SH-SY5Y (cell line): Measurements from ENCODE around the gene UCK1.

Experiments used
- GATA2 ChIP-seq: IDR thresholded peaks from 2 replicates; pipeline ENCODE4 v1.6.1; 2011; ENCODE audit warnings: mild to moderate bottlenecking, low read depth, low read length
- GATA3 ChIP-seq: IDR thresholded peaks from 2 replicates; pipeline ENCODE4 v1.6.1; 2011; ENCODE audit warnings: low read depth, mild to moderate bottlenecking, low read length, moderate library complexity

UCK1 gene

DNA sequence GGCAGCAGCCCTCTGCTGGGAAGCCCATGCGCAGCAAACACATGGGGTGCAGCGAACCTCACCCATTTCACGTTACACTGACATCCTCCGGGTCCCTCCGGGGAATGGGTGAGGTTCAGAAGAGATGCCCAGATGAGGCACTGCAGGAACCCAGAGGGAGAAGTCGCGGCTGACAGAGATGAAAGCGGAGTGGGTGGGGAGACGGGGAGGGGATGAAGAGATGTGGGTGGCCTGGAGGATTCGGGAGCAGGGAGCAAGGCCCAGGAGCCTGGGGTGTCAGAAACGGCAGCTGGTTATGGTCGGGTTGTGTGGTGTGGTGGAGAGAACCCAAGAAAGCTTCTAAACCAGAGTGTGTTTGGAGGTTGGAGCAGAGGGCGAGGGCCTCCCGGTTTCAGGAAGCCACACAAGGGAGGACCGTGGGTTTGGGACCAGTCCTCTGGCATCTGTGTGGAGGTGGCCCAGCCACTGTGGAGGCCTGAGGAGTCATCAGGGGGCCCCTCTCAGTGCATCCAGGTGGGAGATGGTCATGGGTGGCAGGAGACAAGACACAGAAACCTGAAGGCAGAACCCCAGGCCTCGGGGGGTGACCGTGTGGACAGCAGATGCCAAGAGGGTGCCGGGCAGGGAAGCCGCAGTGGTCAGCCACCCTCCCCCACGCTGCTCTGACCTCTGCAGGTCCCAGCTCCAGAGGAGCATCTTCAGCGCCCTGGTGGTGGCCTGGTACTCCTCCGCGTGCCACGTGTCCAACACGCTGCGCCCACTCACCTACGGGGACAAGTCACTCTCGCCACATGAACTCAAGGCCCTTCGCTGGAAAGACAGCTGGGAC, 8.6 kb downstream of the UCK1 start:
- no peak for TF ChIP-seq GATA3
- no peak for TF ChIP-seq GATA2

DNA sequence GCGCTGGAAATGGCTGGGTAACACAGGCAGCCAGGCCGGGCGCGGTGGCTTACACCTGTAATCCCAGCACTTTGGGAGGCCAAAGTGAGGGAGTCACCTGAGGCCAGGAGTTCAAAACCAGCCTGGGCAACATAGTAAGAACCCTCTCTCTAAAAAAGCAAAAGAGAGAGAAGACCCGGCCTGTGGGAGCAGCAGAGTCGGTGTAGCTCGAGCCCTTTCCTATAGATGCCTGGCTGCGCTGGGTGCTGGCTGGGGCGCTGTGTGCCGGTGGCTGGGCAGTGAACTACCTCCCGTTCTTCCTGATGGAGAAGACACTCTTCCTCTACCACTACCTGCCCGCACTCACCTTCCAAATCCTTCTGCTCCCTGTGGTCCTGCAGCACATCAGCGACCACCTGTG, 9.2 kb downstream of the UCK1 start:
- TF ChIP-seq GATA2, result no peak
- no peak for TF ChIP-seq GATA3

DNA sequence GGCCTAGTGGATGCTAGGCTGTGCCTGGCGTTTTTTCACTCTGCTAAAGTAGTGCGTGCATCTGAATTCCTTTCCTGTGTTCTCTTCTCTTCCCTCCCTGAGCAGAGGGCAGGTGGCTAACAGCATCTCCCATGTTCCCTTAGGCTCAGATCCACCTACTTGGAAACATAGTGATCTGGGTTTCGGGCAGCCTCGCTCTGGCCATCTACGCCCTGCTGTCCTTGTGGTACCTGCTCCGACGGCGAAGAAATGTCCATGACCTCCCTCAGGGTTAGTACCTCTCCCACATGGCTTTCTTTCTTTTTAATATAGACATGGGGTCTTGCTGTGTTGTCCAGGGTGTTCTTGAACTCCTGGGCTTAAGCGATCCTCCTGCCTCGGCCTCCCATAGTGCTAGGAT, 9.9 kb downstream of the UCK1 start:
- TF ChIP-seq GATA2 (no peak), GATA3 (no peak)

DNA sequence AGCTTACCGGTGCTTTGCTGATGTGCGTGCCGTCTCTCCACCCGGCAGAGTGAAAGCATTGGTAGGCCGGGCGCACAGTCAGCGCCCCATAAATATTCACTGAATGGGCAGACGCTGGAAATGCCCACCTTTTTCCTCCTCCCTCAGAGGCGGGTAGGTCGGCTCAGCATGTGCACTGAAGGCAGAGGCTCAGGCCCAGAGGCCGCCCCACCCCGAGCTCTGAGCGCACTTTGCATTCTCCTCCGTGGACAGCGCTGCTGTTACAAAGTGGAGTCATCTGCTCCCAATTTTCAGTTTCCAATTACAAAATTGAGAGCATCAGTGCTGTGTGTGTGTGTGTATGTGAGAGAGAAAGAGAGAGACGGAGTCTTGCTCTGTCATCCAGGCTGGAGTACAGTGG, 10.6 kb downstream of the UCK1 start:
- TF ChIP-seq GATA2 (no peak), GATA3 (no peak)

DNA sequence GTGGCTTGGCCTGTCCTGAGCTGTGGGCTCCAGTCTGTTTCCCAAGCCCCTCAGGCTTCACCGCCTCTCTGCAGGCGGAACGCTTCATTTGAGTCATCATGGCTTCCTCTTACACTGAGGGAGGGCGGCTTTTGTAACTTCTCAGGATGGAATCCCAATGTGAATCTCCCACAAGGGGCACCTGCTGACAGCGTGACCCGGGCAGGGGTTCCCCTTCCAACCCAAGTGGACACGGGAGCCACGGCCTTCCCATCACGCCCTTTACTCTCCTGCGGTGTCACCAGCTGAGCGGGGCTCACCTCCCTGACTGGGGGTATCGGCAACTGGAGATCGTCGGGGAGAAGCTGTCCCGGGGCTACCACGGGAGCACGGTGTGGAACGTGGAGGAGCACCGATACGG, 12.5 kb downstream of the UCK1 start:
- no peak for TF ChIP-seq GATA2
- no peak for TF ChIP-seq GATA3

DNA sequence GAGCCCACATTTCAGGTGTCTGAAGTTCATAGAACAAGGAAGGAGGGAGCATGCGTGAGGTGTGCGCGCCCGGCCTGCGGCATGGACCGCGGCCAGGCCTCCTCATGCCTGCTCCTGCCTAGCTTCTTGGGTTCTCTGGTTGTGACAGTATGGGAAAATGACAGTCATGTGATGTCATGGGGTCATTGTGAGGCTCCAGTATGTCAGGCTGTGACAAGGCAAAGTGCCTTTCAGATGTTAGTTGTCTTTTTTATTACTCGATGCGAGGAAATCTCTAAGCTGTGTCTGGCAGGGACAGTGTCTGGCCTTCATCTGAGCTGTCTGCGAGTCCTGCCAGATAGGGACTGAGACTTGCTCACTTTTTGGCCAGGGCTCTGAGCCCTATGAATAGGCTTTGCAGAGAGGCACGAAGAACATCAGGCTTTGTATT, 13.3 kb downstream of the UCK1 start:
- TF ChIP-seq GATA3 (no peak), GATA2 (no peak)

DNA sequence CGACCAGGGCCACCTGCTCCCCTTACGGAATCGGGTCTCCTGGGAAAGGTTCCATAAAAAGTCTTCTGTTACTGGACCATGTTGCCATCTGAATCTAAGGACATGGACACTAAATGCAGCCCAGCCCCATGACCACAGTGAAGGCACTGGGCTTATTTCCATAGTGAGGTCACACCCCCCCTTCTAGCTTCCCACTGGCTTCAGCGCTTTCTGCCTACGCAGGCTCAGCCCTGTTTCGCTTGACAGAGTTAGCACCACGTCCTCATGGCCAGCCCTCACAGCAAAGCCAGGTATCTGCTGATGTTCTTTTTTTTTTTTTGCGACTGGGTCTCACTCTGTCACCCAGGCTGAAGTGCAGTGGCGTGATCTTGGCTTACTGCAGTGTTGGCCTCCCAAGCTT, 14.1 kb downstream of the UCK1 start:
- TF ChIP-seq GATA3 (no peak), GATA2 (no peak)

DNA sequence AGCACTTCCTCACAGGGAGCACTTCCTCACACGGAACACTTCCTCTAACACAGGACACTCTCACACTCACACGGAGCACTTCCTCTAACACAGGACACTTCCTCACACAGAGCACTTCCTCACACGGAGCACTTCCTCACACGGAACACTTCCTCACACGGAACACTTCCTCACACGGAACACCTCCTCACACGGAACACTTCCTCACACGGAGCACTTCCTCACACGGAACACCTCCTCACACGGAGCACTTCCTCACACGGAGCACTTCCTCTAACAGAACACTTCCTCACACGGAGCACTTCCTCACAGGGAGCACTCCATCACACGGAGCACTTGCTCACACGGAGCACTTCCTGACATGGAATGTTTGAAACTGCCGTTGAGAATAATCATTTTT, 15.0 kb downstream of the UCK1 start:
- no peak for TF ChIP-seq GATA3
- no peak for TF ChIP-seq GATA2

DNA sequence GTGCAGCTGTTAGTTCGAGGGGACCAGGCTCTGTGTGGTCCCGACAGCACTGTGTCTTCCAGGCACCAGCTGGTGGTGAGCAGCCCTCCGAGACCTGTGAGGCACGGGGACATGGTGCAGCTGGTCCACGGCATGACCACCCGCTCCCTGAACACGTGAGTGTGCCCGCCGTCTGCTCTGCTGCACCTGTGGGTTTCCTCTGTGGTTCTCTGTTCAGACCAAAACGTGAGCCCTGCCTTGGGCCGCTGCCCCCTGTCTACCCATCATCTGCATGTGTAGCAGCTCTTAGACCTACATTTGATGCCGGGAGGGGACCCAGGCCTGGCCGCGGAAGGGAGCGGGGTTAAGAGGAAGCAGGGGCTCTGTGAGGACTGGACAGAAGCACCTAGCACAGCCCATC, 17.9 kb downstream of the UCK1 start:
- TF ChIP-seq GATA2, result no peak
- TF ChIP-seq GATA3, result no peak

DNA sequence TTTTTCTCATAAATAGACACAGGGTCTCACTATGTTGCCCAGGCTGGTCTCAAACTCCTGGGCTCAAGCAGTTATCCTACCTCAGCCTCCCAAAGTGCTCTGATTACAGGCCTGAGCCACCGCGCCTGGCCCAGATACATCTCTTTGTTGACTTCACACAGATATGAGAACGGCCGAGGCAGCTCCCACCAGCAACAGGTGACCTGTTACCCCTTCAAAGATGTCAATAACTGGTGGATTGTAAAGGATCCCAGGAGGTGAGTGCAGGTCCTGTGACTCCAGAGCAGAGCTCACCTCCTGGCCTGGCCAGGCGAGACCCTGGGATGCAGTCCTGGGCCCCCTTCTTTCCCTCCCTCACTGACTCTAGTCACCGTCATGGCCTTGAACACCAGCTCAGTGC, 19.2 kb downstream of the UCK1 start:
- no peak for TF ChIP-seq GATA2

DNA sequence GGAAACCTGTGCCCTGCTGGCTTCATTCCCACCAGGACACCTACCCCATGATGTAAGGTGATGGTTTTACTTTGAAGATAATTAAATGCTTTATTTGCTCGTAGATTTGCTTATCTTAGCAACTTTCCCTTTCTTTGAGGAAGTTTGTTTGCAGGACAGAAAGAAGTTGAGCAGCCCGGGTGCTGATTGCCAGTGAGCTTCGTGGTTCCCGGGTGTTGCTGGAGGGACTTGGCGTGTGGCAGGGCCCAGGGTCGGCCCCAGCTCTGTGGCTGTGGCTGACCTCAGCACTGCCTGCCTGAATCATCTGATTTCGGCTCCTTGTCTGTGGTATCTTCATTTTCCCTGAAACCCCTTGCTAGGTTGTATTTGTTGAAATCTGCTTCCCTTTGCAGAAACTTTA, 19.6 kb downstream of the UCK1 start:
- TF ChIP-seq GATA3 (no peak), GATA2 (no peak)

DNA sequence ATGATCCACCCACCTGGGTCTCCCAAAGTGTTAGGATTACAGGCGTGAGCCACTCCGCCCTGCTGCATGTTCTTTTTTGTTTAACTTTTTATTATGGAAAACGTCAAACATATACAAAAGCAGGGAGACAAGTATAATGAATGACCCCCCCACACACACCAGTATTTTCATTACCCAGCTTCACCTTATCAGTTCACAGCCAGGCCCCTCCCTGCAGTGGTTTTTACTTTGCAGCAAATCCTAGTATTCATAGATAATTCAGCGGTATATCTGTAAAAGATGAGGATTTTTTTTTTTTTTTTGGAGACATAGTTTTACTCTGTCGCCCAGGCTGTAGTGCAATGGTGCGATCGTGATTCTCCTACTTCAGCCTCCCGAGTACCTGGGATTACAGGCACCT, 26.1 kb downstream of the UCK1 start:
- TF ChIP-seq GATA2 (no peak), GATA3 (no peak)

DNA sequence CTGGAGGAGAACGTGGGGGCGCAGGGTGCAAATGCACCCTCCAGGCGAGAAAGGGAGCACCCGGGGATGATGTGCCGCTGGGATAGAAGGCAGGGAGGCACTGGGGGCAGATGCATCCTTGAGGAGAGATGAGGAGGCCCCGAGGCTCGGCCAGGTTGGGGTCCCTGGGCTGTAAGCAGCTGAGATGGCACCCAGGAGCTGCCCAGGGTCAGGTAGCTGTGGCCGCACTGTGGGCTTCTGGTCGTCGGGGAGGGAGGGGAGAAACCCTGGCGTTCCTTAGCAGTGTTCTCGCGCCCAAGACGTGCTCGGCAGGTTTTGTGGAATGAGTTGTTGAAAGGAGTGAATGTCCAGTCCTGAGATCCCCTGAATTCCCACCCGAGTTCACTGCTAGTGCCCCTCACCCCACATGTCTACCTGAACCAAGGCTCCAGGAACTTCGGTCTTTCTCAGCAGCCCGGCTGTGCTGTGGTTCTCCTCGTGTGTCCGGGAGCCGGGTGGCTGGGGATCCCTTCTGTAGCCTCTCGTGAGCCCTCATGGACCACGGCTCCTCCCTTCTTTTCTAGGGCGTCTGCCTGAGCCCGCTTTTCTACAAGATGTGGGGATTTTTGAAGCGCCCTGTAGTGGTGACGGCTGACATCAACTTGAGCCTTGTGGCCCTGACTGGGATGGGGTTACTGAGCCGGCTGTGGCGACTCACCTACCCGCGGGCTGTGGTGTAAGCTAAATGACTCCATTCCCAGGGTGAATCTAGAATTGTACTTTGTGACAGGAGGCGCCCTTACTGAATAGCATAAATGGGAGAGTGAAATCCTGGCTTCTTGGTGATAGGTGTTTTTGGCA, 27.2 kb downstream of the UCK1 start:
- TF ChIP-seq GATA2, result no peak
- TF ChIP-seq GATA3, result no peak

DNA sequence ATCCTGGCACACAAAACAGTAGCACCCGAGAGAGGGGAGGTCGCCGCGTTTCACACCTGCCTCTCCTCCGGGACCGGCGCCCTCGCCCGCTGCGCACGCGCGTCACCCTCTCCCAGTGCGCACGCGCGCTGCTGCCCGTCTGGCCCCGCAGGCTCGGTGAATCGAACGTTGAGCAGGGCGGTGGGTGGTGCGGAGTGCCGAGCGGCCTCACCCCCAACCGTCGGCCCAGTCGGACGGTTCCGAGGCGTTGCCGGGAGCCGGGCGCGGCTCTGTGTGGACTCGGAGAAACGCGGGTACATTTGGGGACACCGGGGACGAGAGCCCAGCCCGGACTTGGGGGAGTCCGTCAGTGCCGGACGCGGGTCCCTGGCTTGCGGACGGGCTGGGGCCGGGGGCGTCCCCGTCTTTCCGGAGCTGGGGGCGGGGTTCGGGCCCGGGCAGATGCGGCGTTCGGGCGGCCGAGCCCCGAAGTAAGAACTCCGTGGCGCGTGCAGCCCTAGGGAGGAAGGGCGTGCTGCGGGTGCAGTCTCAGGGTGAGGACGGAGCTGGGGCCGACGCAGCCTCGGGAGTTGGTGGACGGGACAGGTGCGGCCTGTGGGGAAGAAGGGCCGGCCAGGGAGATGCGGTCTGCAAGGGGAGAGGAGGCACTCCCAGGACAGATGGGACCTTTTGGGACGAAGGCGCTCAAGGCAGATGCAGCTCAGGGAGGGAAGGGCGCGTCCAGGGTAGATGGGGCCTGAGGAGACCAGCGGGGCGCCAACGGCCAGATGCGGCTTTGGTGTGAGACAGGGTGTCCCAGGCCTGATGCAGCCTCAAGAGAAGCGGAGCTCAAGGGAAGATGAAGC, 28.1 kb downstream of the UCK1 start, which contains the start of gene POMT1:
Gene POMT1, plus strand, starts transcription at position 138 of the 845 bp plus-strand sequence. CDS start 1,301 bp downstream, outside the sequence.
- TF ChIP-seq GATA2 (no peak), GATA3 (no peak)

DNA sequence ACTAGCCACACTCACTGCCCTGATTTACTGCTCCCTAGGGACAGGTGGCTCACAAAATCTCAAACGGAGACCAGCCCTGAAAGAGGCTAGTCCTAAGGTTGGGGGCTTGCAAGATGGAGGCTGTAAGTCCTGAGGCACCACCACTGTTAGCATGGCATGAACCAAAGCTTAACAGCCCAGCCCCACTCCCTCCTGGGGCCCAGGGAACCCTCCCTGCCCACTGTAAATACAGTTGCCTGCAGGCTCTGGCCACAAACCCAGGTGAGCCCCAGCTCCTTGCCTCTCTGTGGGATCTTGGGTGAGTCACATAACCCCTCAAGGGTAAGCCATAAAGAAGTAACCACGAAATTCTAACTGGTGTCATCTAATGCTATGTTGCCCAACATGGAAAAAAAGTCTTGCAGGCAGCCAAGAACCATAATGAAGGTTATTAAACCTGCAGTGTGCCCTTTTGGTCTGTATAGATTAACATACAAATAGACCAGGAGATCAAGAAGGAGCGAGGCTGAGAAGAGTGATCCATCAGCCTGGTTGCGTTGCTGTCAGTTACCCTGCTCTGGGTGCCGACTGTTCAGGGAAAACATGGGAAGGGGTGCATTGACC, 30.0 kb downstream of the UCK1 start:
- TF ChIP-seq GATA2, result no peak
- no peak for TF ChIP-seq GATA3

DNA sequence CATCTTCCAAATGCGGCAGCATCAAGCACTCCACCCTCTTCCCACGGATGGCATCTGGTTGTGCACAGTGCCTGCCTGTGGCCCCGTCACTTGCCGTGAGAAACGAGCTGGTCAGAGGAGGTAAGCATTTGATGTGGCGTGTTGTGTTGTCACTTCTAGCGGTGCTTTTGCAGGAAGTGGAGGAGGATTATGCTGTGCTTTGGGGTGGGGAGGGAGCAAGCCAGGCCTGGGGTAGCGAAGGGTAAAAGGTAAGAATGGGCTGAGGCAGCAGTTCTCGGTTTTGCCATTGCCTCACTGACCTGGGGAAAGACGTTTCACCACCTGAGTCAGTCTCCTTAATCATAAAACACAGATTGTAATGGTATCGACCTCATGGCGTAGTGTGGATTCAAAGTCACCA, 30.7 kb downstream of the UCK1 start:
- TF ChIP-seq GATA2 (no peak), GATA3 (no peak)
